RWPE2 (cell line): ENCODE data around the gene CA10.

Source experiments
- ATAC-seq: fragments of 200-7000 bp; cut with Tn5 transposase; 3 replicates; pipeline ENCODE4 v1.9.1; 2021; ENCODE audit warnings: low read depth
- DNase-seq: peaks from one replicate; pipeline ENCODE4 v3.0.0-alpha.2; 2020; ENCODE audit warnings: low spot score
- H3K27ac ChIP-seq: fragments of 450-650 bp; 2 replicates; pipeline ENCODE4 v1.5.1; 2017; ENCODE audit warnings: mild to moderate bottlenecking; ENCODE audit not compliant: poor library complexity, severe bottlenecking
- H3K27me3 ChIP-seq: fragments of 250-450 bp; sonication (Bioruptor Pico); 2 replicates; pipeline ENCODE4 v1.5.1; 2021; ENCODE audit warnings: mild to moderate bottlenecking, moderate library complexity; ENCODE audit not compliant: insufficient read depth, poor library complexity, severe bottlenecking
- H3K36me3 ChIP-seq: fragments of 250-450 bp; sonication (Bioruptor Pico); 2 replicates; pipeline ENCODE4 v1.5.1; 2020; ENCODE audit warnings: low read depth, mild to moderate bottlenecking, moderate library complexity
- H3K4me1 ChIP-seq: fragments of 250-450 bp; sonication (Bioruptor Pico); 2 replicates; pipeline ENCODE4 v1.5.1; 2021; ENCODE audit warnings: mild to moderate bottlenecking, moderate library complexity; ENCODE audit not compliant: insufficient read depth, poor library complexity, severe bottlenecking
- H3K4me3 ChIP-seq: fragments of 250-450 bp; sonication (Bioruptor Pico); 2 replicates; pipeline ENCODE4 v1.5.1; 2021; ENCODE audit warnings: mild to moderate bottlenecking, moderate library complexity; ENCODE audit not compliant: severe bottlenecking
- H3K9me3 ChIP-seq: fragments of 250-450 bp; sonication (Bioruptor Pico); 2 replicates; pipeline ENCODE4 v1.5.1; 2021; ENCODE audit warnings: mild to moderate bottlenecking, moderate library complexity; ENCODE audit not compliant: severe bottlenecking
- CTCF ChIP-seq: fragments of 450-650 bp; IDR thresholded peaks from one replicate; pipeline ENCODE4 v1.5.1; 2017; ENCODE audit warnings: mild to moderate bottlenecking, moderate library complexity; ENCODE audit not compliant: poor library complexity, severe bottlenecking

Gene CA10

GRCh38 chr17:51891936-51892335 is 266.6 kb downstream of the CA10 start:
- H3K36me3 ChIP-seq, result no peaks in the 10 kb centered on the region
- peaks cover 9% of the 10 kb centered on the region for H3K27me3 ChIP-seq
- no peak for DNase-seq
- no peaks in the 10 kb centered on the region for H3K4me1 ChIP-seq
- no peak for ATAC-seq
- no peak overlapping the region for H3K27ac ChIP-seq
- H3K9me3 ChIP-seq, result no peaks in the 10 kb centered on the region
- no peak overlapping the region for H3K4me3 ChIP-seq
- no peak for TF ChIP-seq CTCF

- H3K9me3 ChIP-seq, result no peaks in the 10 kb centered on the region
- H3K4me1 ChIP-seq, result no peaks in the 10 kb centered on the region
- H3K27me3 ChIP-seq, result peaks cover 14% of the 10 kb centered on the region
- ATAC-seq (no peak), DNase-seq (no peak)
- H3K4me3 ChIP-seq, result no peak overlapping the region
- H3K36me3 ChIP-seq, result no peaks in the 10 kb centered on the region
- no peak overlapping the region for H3K27ac ChIP-seq
- no peak for TF ChIP-seq CTCF
These were observed 267.8 kb downstream of the CA10 start for GRCh38 chr17:51890710-51891109.

- Histone ChIP-seq H3K4me3 (no peak overlapping the region), H3K9me3 (no peaks in the 10 kb centered on the region), H3K4me1 (no peaks in the 10 kb centered on the region), H3K27me3 (peaks cover 14% of the 10 kb centered on the region), H3K27ac (no peak overlapping the region), H3K36me3 (no peaks in the 10 kb centered on the region)
- TF ChIP-seq CTCF, result no peak
- DNase-seq (no peak), ATAC-seq (no peak)
These were observed 269.7 kb downstream of the CA10 start for GRCh38 chr17:51888816-51889215.

DNA sequence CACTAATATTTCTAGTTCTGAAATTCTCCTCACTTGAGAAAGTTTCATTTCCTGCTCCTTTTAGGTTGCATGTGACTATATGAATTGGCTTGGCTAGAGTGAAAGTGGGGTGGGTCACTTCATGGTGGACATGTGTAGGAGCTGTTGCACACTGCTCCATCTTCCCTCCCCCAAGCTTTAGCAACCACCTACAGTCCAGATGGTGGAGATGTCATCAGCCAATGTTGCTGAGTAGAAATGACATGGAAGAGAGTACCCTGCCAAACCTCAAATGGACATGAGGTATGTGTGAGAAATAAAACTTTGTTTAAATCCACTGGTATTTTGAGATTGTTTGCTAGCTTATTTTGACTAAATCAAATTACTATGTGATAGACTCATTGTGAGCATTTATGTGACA is 281.5 kb downstream of the CA10 start:
- ATAC-seq, result no peak
- Histone ChIP-seq H3K27me3 (no peaks in the 10 kb centered on the region), H3K4me3 (no peak overlapping the region), H3K27ac (no peak overlapping the region), H3K9me3 (no peaks in the 10 kb centered on the region), H3K36me3 (no peaks in the 10 kb centered on the region), H3K4me1 (no peaks in the 10 kb centered on the region)
- no peak for DNase-seq
- no peak for TF ChIP-seq CTCF

GRCh38 chr17:51873302-51873701 is 285.2 kb downstream of the CA10 start:
- H3K27me3 ChIP-seq, result no peaks in the 10 kb centered on the region
- no peak overlapping the region for H3K27ac ChIP-seq
- H3K4me1 ChIP-seq, result no peaks in the 10 kb centered on the region
- DNase-seq, result no peak
- H3K36me3 ChIP-seq, result no peaks in the 10 kb centered on the region
- ATAC-seq, result no peak
- no peak for TF ChIP-seq CTCF
- H3K4me3 ChIP-seq, result no peak overlapping the region
- no peaks in the 10 kb centered on the region for H3K9me3 ChIP-seq
